Amygdala (tissue), 56 donors: ENCODE results near the gene PTPRD.

Experiments used
- DNase-seq, 56 donors: peaks; one replicate each; lab custom pipeline; 2025; lab: John Stamatoyannopoulos, UW

PTPRD gene

DNA sequence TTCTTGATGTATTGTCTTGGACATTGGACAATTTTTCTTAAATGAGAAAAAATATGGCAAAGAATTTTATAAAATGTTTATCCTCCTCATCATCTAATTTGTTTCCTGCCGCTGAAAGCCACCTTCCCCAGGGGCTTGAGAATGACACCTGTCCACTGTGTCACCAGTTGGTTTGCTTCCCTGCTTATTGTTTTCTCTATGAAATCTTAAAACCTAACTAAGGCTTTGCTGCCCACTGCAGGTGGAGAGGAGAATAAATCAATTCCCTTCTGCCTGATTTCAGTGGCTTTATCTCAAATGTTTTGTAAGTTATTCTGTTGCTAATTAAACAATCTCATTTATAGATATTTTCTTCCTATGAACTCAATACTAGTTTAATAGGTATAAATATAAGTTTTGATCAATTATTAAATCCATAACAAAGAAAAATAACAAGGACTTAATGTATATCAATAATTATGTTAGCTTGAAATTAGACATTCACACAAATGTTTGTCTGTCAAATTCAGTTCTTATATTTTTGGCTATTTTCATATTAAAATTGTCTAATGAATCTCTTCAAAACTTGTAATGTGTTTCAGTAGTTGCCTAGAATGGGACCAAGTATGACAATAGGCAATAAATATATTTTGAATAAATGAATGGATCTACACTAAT, 822.5 kb downstream of the PTPRD start:
- DNase-seq = peak in 16 of 56 donors; percentile 1 to 57 (median 4)

- no peak for DNase-seq
Measured at GRCh38 chr9:9783711-9784110, 829.1 kb downstream of the PTPRD start.

- DNase-seq = no peak
Measured at GRCh38 chr9:9783211-9783610, 829.6 kb downstream of the PTPRD start.

GRCh38 chr9:9778293-9778692, 834.5 kb downstream of the PTPRD start:
- no peak for DNase-seq

DNA sequence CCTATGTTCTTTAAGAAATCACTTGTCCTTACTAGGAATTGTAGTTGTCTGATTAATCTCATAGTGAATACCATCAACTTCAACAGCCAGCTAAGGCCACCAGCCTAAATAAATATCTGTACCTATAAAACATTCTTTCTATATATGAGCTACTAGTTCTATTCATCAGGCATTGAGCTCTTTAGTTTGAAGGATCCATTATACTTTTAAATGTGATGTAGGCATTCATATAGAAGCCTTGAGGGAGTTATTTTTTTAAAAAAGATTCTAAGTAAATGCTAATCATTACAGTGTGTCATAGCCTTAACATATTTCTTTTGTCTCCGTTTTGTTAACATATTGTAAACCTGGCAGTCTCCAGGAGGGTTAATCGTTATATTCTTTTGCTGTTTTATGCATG, 838.3 kb downstream of the PTPRD start:
- no peak for DNase-seq

DNA sequence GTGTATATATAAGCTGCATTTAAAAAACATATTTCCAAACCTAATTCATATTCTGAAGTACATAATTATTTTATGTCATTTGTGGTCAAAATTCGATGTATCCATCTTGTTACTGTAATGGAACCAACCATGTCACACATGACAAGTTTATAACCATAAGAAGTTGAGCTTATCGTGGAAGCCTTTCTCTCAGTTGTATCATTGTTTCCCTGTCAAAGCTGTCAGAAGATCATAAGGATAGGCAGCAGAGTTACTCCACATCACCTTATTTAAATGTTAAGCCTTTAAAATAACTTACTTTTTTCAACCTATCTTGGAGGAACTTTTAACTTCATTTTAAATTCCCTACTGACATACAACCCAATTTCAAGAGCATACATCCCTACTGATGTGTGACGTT, 841.5 kb downstream of the PTPRD start:
- DNase-seq = no peak

DNA sequence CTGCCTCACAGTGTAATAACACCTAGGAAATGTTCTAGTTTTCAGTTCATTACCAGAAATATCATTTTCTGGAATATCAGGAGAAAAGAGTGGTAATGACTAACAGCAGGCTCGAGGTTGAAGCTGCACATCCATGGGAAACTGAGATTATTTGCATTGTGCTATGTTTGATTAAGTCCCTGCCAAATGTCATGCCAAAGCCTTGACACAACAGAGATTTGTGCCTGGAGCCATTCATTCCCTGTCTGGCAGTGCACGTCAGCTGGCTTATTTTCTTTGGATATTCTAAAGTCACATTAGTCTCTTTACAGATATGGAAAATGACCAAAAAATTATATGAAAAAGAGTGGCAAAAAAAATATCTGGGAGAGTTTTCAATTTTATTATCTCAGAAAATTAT, 848.0 kb downstream of the PTPRD start:
- DNase-seq = no peak

GRCh38 chr9:9754186-9754585, 858.6 kb downstream of the PTPRD start:
- DNase-seq = no peak

DNA sequence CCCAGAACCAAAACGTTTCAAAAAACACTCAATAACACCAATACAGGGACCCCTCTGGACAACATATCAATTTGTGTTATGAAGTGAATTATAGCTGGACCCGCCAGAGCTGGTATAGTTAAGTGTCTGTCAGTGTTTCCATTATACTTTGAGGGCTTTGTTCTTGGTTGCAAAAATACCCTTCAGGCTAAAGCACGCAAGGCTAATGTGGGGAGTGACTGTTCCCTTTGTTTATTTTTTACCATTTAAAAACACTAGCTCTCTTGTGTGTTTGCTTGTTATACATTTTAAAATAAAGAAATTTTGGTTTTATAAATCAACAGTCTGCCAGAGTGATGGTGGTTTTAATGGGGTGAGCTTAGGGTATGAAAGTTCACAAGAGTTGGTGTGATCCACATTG, 859.5 kb downstream of the PTPRD start:
- no peak for DNase-seq

- DNase-seq = no peak
Measured at GRCh38 chr9:9752722-9753121, 860.1 kb downstream of the PTPRD start.

- no peak for DNase-seq
Measured at GRCh38 chr9:9751996-9752395, 860.8 kb downstream of the PTPRD start.

- DNase-seq = no peak
Measured at GRCh38 chr9:9750719-9751118, 862.1 kb downstream of the PTPRD start.

GRCh38 chr9:9749591-9749990, 863.2 kb downstream of the PTPRD start:
- no peak for DNase-seq

DNA sequence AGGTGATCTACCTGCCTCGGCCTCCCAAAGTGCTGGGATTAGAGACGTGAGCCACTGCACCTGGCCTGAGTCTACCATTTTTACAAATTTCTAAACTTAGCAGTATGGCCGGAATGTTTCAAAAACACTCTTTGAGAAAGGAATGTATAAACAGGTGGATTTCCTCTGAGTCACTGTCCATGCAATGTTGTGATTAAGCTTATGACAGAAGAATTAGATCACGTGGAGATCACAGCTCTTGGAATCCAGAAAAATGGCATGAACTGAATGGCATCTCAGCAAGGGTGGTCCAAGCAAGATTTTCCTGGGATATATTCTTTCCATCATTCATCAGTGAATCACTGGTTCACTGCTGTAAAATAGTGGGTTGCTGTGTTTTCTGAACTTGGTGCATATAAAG, 865.0 kb downstream of the PTPRD start:
- no peak for DNase-seq

DNA sequence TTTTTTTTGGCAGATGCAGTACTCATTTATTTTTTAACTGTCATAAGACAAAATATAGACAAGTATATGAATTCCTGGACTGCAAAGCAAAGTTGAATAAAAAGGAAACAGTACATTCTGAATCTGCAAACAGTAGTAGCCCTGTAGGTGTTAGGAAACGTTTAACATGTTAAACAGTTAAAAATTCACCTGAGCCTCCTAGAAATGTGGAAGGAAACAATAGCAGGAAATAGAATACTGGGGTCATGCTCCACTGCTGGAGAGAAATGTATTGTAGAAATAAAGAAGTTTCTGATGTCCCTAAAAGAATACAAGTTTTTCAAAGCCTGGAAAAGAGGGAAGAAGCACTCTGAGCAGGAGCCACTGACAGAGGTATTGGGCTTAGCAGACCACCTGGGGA, 866.0 kb downstream of the PTPRD start:
- no peak for DNase-seq

DNA sequence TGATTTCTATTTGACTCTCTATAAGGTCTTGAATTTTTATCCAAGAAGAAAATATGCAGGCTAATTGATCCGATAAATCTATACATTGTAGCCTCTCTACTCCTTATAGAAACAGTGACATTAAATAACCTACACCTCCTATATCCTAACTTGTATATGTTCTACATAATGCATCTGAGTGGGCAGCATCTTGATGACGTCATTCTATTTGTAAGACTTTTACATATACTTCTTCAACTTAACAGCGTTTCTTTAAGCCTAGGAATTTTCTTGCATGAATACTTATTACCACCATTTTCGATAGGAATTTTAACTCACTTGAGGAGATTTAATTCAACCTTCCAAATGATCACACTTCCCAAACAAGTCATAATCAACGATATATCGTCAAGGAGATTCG, 869.0 kb downstream of the PTPRD start:
- DNase-seq = no peak

DNA sequence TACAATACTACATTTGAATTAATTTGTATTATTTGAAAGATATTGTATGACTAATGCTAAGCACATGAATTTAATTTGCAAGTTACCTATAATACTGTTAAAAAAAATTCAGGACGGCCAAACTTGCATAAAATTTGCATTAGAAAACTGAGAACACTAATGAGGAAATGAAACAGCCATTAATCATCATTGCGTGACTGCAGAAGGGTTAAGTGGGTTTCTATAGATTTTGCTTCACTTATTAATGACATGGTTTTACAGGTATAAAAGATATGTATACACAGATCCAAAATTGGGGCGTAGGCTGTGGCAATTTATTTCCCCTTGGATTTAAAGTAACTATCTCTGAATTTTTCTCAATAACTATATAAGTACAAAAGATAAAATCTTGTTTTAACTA, 882.6 kb downstream of the PTPRD start:
- DNase-seq = no peak

- DNase-seq = no peak
Measured at GRCh38 chr9:9729082-9729481, 883.7 kb downstream of the PTPRD start.

GRCh38 chr9:9719373-9720112, 893.3 kb downstream of the PTPRD start:
- DNase-seq = no peak

DNA sequence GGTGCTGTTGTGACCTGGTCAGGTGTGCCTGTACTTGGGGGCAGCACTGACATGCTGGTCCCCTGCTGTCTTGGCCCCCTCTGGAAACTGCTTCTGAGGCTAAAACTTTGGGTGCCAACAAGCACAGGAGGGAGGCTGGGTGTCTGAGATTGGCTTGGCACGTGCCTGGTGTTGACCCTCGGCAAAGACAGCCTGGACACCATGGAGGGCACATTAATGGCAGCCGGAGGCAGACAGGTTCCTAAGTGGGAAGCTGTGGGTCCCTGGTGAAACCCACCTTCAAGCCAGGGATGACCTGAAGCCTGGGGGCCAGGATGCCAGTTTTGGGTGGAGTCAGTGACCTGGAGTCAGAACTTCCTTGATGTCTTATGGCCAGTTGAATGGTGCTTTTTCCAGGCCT, 894.1 kb downstream of the PTPRD start:
- DNase-seq = no peak

DNA sequence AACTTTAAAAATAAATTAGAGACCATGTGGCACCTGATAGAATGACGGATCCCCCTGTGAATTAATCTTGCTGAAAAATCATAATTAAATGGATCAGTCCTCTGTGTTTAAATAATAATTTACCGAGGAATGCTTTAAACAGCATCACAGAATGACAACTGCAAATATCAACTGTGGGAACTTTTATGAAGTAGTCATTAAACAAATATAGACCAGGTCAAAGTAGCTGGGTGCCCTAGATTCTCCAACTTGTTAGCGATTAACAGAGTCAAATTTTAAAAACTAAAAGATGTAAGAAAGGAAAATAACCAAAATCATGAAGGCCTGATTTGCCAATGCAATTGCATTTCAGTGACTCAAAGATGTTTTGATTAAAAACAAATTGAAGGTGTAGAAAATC, 933.4 kb downstream of the PTPRD start:
- DNase-seq = no peak

GRCh38 chr9:9674461-9674860, 938.3 kb downstream of the PTPRD start:
- DNase-seq = no peak

- no peak for DNase-seq
Measured at GRCh38 chr9:9670454-9670853, 942.3 kb downstream of the PTPRD start.
